HG03378 (cell line): ENCODE results near the gene AKR1C3.
"Not testable (repeated sequence)": the region's sequence is repeated elsewhere in the genome, so short reads cannot be mapped to it uniquely, and the experiment has no call there.

Source experiments
- ATAC-seq: cut with Tn5 transposase; IDR thresholded peaks from one replicate; pipeline ENCODE4 v1.9.1; 2021; ENCODE audit warnings: mild to moderate bottlenecking, moderate library complexity; ENCODE audit not compliant: unreplicated experiment

Gene AKR1C3

GRCh38 chr10:5135581-5135980, 41.4 kb downstream of the AKR1C3 start:
- ATAC-seq: no peak

GRCh38 chr10:5136468-5137087, 42.4 kb downstream of the AKR1C3 start:
- no peak for ATAC-seq

GRCh38 chr10:5137699-5138098, 43.5 kb downstream of the AKR1C3 start:
- ATAC-seq: not testable (repeated sequence)

GRCh38 chr10:5142199-5142598, 48.0 kb downstream of the AKR1C3 start:
- ATAC-seq: no peak

GRCh38 chr10:5143137-5143536, 48.9 kb downstream of the AKR1C3 start:
- no peak for ATAC-seq

GRCh38 chr10:5146920-5147254, 52.7 kb downstream of the AKR1C3 start:
- no peak for ATAC-seq

- no peak for ATAC-seq
Measured at GRCh38 chr10:5147255-5147980, 53.2 kb downstream of the AKR1C3 start.

GRCh38 chr10:5147981-5148677, 53.9 kb downstream of the AKR1C3 start:
- no peak for ATAC-seq

- no peak for ATAC-seq
Measured at GRCh38 chr10:5148678-5149032, 54.4 kb downstream of the AKR1C3 start.

GRCh38 chr10:5151076-5151475, 56.9 kb downstream of the AKR1C3 start:
- no peak for ATAC-seq

GRCh38 chr10:5155951-5156350, 61.7 kb downstream of the AKR1C3 start:
- no peak for ATAC-seq
